Retinal pigment epithelial cell (primary cell): ENCODE results near the gene FSHR.

Experiments used
- DNase-seq: peaks from one replicate; pipeline ENCODE4 v3.0.0-alpha.2; 2010; ENCODE audit warnings: low read depth
- H3K4me3 ChIP-seq: 2 replicates; pipeline ENCODE4 v1.5.1; 2011; ENCODE audit warnings: mild to moderate bottlenecking, low read length, control low read depth, moderate library complexity
- CTCF ChIP-seq: conservative IDR thresholded peaks from 2 replicates; pipeline ENCODE4 v1.5.1; 2011; ENCODE audit warnings: low read depth, low read length, control low read depth, inconsistent platforms

The FSHR gene

GRCh38 chr2:49108851-49109250 is 45.5 kb downstream of the FSHR start:
- no peak for DNase-seq
- no peak for TF ChIP-seq CTCF
- no peak overlapping the region for H3K4me3 ChIP-seq

- no peak for TF ChIP-seq CTCF
- no peak overlapping the region for H3K4me3 ChIP-seq
- no peak for DNase-seq
Observed at GRCh38 chr2:49108436-49108835, 45.9 kb downstream of the FSHR start.

- H3K4me3 ChIP-seq = no peak overlapping the region
- no peak for DNase-seq
- no peak for TF ChIP-seq CTCF
Observed at GRCh38 chr2:49105506-49105905, 48.8 kb downstream of the FSHR start.

GRCh38 chr2:49102146-49102545 is 52.2 kb downstream of the FSHR start:
- TF ChIP-seq CTCF = no peak
- no peak overlapping the region for H3K4me3 ChIP-seq
- DNase-seq = no peak

GRCh38 chr2:49080681-49081080 is 73.6 kb downstream of the FSHR start:
- H3K4me3 ChIP-seq = no peak overlapping the region
- DNase-seq = no peak
- TF ChIP-seq CTCF = no peak

GRCh38 chr2:49070716-49071115 is 83.6 kb downstream of the FSHR start:
- no peak for DNase-seq
- H3K4me3 ChIP-seq = no peak overlapping the region
- TF ChIP-seq CTCF = no peak

- no peak for TF ChIP-seq CTCF
- DNase-seq = no peak
- H3K4me3 ChIP-seq = no peak overlapping the region
Observed at GRCh38 chr2:49069829-49070228, 84.5 kb downstream of the FSHR start.
